ENCODE measurements around the gene ERO1B. TPM values are rescaled to one million over a fixed set of nuclear protein-coding genes. Genes with fewer than 3 reads are reported as not detected.

Gene ERO1B
- polyA plus RNA-seq, 1 donor from 2014 or later, result 2.7 TPM

GRCh38 chr1:236301958-236302335 lies 20.2 kb upstream of the ERO1B start:
- no peaks in the 10 kb centered on the region for H3K36me3 ChIP-seq (ENCODE audit: insufficient read depth, low read length)
- H3K27me3 ChIP-seq (ENCODE audit: insufficient read depth, low read depth, low read length), result no peaks in the 10 kb centered on the region
- no peaks in the 10 kb centered on the region for H3K9me3 ChIP-seq (ENCODE audit: low read length)
- H3K9me2 ChIP-seq (ENCODE audit: insufficient read depth, low read length), result no peaks in the 10 kb centered on the region
- H3K4me3 ChIP-seq (ENCODE audit: low read length), result no peak overlapping the region
- H3K27ac ChIP-seq (ENCODE audit: low read length), result no peak overlapping the region
- no peaks in the 10 kb centered on the region for H4K20me1 ChIP-seq (ENCODE audit: insufficient read depth)
- TF ChIP-seq POLR2AphosphoS5 (IDR thresholded peaks at IDR 0.05) (no peak), SMC3 (conservative IDR thresholded peaks at IDR 0.05; ENCODE audit: poor library complexity) (no peak), EZH2 (IDR thresholded peaks at IDR 0.05; ENCODE audit: borderline replicate concordance, insufficient read depth, low read length, poor library complexity, severe bottlenecking) (no peak), CTCF (IDR thresholded peaks at IDR 0.05; ENCODE audit: poor library complexity, severe bottlenecking) (no peak), RAD21 (conservative IDR thresholded peaks at IDR 0.05) (no peak), TAF1 (IDR thresholded peaks at IDR 0.05; ENCODE audit: low read depth) (no peak), EP300 (conservative IDR thresholded peaks at IDR 0.05; ENCODE audit: poor library complexity, severe bottlenecking) (no peak), MXI1 (conservative IDR thresholded peaks at IDR 0.05; ENCODE audit: poor library complexity, severe bottlenecking) (no peak), REST (IDR thresholded peaks at IDR 0.05; ENCODE audit: borderline replicate concordance) (no peak)
- no peaks in the 10 kb centered on the region for H3F3A ChIP-seq (ENCODE audit: insufficient read depth, low read length, poor library complexity, severe bottlenecking)
- no peaks in the 10 kb centered on the region for H3K79me2 ChIP-seq (replicated peaks; ENCODE audit: insufficient read depth, low read length)
- H3K9ac ChIP-seq (ENCODE audit: low read length), result no peak overlapping the region
- H3K4me2 ChIP-seq (ENCODE audit: low read length), result no peak overlapping the region
- H2AFZ ChIP-seq (ENCODE audit: low read depth, low read length), result no peak overlapping the region

GRCh38 chr1:236301080-236301957 lies 19.6 kb upstream of the ERO1B start:
- Histone ChIP-seq H3F3A (ENCODE audit: insufficient read depth, low read length, poor library complexity, severe bottlenecking) (no peaks in the 10 kb centered on the region), H3K79me2 (replicated peaks; ENCODE audit: insufficient read depth, low read length) (no peaks in the 10 kb centered on the region), H4K20me1 (ENCODE audit: insufficient read depth) (no peaks in the 10 kb centered on the region), H3K36me3 (ENCODE audit: insufficient read depth, low read length) (no peaks in the 10 kb centered on the region), H3K9ac (ENCODE audit: low read length) (no peak overlapping the region), H3K27ac (ENCODE audit: low read length) (no peak overlapping the region), H3K27me3 (ENCODE audit: insufficient read depth, low read depth, low read length) (no peaks in the 10 kb centered on the region), H2AFZ (ENCODE audit: low read depth, low read length) (no peak overlapping the region), H3K4me3 (ENCODE audit: low read length) (no peak overlapping the region), H3K9me2 (ENCODE audit: insufficient read depth, low read length) (no peaks in the 10 kb centered on the region), H3K9me3 (ENCODE audit: low read length) (no peaks in the 10 kb centered on the region), H3K4me2 (ENCODE audit: low read length) (no peak overlapping the region)
- TF ChIP-seq EZH2 (IDR thresholded peaks at IDR 0.05; ENCODE audit: borderline replicate concordance, insufficient read depth, low read length, poor library complexity, severe bottlenecking), result no peak
- no peak for TF ChIP-seq POLR2AphosphoS5 (IDR thresholded peaks at IDR 0.05)
- TF ChIP-seq CTCF (IDR thresholded peaks at IDR 0.05; ENCODE audit: poor library complexity, severe bottlenecking), result no peak
- TF ChIP-seq REST (IDR thresholded peaks at IDR 0.05; ENCODE audit: borderline replicate concordance), result no peak
- no peak for TF ChIP-seq MXI1 (conservative IDR thresholded peaks at IDR 0.05; ENCODE audit: poor library complexity, severe bottlenecking)
- no peak for TF ChIP-seq EP300 (conservative IDR thresholded peaks at IDR 0.05; ENCODE audit: poor library complexity, severe bottlenecking)

All from neural cell (in vitro differentiated cells).